ENCODE results near the gene BTNL8.

Gene BTNL8

GRCh38 chr5:180959661-180960060 lies 60.7 kb downstream of the BTNL8 start:
- no peak for DNase-seq (ENCODE audit: low read depth)

DNA sequence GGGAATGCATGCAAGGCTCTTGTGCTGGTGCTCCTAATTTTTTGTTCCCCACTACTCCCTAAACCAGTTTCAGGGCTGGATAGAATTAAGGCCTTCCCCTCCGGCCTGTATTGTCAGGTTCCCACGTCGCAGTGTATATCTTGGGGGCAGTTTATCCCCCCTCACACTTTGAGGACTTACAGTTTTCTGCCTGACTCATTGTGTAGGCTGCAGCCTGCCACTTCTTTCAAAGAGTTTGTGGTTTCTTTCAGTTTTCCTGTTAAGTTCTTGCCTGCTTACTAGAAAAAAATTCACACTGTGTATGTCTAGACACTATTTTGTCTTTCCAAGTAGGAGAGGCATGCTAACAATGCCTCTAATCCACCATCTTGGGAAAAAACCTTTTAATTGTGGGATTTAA lies 61.2 kb downstream of the BTNL8 start:
- DNase-seq (ENCODE audit: low read depth) = no peak

- DNase-seq (ENCODE audit: low read depth) = no peak
These were observed 70.4 kb downstream of the BTNL8 start for GRCh38 chr5:180969406-180969805.

- no peak for DNase-seq (ENCODE audit: low read depth)
These were observed 71.4 kb downstream of the BTNL8 start for GRCh38 chr5:180970336-180970735.

- DNase-seq (ENCODE audit: low read depth) = no peak
These were observed 71.9 kb downstream of the BTNL8 start for GRCh38 chr5:180970875-180971274.

DNA sequence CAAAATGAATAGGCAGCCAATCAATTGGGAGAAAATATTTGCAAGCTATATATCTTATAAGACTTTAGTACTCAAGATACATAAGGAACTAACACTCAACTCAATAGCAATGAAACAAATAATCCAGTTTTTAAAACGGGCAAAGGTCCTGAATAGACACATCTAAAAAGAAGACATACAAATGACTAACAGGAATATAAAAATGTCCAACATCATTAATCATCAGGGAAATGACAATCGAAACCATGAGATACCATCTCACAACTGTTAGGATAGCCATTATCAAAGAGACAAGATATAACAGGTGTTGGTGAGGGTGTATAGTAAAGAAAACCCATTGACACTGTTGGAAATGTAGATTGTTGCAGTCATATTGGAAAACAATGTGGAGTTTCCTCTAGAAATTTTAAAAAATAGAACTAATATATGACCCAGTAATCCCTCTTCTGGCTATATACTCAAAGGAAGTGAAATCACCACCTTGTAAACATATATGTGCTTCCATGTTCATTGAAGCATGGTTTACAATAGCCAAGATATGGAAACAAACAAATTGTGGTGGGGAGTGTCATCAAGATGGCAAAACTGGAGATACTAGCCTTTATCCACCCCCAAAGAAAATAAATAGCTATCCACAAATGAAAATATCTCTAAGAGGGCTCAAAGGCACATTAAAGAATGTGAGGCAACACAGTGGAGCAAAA lies 75.8 kb downstream of the BTNL8 start:
- no peak for DNase-seq (ENCODE audit: low read depth)

DNA sequence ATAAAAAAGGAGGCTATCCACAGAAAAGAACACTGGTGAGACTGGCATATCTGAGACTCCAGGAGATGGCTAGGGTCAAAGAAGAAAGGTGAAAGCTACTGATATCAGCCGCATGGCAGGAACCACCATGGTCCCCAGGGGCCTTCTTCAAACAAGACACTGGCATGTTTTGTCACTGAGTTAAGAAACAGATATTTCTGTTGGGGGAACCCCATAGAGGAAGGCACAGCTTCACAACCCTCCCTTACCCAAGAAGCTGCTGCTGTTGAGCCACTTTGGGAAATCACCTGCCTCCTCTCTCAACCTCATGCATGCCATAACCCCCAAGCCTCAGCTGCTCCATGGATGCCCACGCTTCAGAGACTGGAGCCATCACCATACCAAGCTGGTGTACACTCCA lies 76.4 kb downstream of the BTNL8 start:
- DNase-seq (ENCODE audit: low read depth) = no peak

DNA sequence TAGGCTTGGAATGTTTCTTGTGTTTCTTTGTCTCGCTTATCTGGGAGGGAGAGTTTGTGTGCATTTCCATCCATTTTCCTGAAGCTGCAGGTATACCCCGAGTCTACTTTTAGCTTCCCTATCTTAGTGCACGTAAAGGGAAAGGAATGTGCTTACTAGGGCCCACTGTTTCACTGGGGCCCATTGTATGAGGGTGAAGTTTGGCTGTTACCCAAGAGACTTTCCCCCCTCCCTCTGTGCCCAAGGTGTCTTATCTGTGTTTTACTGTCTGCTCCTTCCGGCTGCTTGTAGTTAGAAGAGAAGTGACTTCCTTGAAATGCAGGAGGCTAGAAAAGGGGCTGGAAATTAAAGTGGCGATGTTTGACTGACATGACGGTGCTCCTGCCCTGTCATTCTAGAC lies 77.6 kb downstream of the BTNL8 start:
- DNase-seq (ENCODE audit: low read depth) = no peak

DNA sequence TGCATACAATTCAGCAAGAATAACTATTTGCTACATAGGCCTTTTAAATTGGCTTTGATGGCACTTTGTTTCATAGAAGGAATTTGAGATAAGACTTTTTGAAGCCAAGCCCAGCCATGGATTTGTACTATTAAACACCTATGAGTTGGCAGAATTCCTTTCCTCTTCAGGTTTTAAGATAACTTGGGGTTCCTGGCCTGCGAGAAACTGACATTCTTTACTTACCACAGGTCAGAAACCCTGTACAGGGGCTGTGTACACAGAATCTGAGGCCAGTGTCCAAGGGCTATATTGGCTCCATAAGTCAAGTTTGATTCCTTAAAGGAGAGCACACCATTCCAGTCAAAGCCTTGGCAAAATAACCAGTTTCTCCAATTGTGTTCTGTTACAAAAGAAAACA lies 78.9 kb downstream of the BTNL8 start:
- no peak for DNase-seq (ENCODE audit: low read depth)

DNA sequence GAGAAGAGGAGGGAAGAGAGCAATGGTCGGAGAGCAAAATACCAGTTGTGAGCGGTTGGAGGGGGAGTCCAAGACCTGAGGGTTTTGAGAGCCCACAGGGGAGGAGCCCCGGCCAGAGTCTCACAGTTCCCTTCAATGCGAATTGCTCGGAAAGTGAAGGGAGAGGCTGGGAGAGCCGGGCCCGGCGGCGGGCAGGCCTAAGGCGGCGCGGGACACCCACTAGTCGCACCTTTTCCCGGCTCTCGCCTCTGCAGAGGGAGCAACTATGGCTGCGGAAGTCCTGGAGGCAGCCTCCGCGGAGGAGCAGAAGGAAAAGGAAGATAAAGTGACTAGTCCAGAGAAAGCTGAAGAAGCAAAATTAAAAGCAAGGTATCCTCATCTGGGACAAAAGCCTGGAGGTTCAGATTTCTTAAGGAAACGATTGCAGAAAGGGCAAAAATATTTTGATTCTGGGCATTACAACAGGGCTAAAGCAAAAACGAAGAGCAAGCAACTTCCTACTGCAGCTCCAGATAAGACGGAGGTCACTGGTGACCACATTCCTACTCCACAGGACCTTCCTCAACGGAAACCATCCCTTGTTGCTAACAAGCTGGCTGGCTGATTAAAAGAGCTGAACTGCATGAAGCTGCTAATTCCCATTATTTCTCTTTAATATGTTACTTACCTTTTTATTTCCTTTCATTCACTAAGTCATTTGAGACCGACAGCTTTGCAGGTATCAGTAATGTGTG lies 83.2 kb downstream of the BTNL8 start:
- no peak for DNase-seq (ENCODE audit: low read depth)

- DNase-seq (ENCODE audit: low read depth) = no peak
These were observed 89.1 kb downstream of the BTNL8 start for GRCh38 chr5:180988016-180988415.

DNA sequence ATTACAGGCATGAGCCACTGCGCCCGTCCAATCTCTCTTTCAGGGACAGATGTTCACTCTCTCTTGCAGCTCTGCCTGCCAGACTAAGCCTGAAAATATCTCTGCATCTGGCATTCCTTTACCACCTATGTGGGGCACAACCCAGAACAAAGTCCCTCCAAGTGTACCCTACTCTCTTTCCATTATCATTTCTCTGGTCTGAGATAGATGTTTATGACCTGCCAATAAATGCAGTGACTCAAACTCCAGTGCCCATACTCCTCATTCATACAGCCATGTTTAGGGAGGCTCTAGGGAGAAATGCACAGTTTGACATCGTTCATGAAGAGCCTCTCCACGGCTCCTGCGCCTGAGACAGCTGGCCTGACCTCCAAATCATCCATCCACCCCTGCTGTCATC lies 89.6 kb downstream of the BTNL8 start, which contains the start of gene BTNL3:
TSS of gene BTNL3 (plus strand) at position 255 of the 400 bp plus-strand sequence. CDS start 183 bp downstream, outside the sequence.
- DNase-seq (ENCODE audit: low read depth) = no peak

DNA sequence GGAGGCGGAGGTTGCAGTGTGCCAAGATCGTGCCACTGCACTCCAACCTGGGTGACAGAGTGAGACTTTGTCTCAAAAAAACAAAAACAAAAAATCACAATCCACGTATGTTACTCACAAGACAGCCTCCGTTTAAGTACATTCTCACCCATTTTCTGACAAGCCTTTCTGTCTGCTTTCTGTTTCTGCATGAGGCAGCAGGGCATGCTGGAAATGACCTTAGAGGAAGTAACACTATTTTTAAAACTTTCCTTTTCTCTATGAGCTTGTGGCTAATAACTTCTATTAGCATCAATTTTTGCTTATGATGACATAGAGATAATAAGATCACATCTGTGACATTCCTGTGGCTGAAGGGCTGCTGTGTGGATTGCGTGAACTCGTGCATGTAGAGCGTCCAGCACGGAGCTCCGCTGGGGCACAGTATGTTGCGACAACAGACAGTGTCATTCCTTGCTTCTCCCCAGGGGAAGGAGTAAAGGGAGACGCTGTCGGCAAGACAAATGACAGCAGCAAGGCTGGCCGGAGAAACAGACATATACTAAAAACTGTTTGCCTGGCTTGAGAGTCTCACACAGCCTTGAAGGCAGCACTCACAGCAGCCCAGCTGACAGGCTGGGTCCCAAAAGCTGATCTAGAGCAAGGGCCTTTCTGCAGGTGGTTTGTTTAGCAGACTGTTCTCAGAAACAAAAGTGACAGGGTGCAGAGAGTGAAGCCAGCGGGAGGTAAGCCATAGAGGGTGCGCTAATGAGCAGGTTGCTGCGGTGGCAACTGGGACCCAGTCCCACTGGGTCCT lies 91.3 kb downstream of the BTNL8 start:
- DNase-seq (ENCODE audit: low read depth) = no peak

DNA sequence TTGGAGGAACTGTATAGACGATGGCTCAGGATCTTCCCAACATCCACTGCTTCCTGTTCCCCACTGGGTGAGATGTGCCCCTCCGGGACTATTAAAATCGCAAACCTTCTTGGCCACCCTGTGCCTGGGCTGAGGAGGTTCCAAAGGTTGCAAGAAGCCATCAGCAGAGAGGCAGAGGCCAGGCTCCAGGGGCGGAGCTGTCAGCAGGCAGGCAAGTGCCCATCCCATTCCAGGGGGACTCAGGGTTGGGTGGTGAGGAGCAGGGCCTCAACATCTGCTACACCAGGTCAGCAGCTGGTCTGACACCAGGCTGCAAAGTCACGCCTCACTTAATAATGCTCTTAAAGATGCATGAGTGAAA lies 91.9 kb downstream of the BTNL8 start:
- no peak for DNase-seq (ENCODE audit: low read depth)
